Measurements from ENCODE around the gene SCNN1B.

SCNN1B gene

GRCh38 chr16:23408242-23408822 lies 106.2 kb downstream of the SCNN1B start:
- no peaks in the 10 kb centered on the region for H3K27me3 ChIP-seq (ENCODE audit: control insufficient read depth, insufficient read depth, low read length)
- H3K36me3 ChIP-seq (ENCODE audit: control insufficient read depth, insufficient read depth, low read length) = peaks cover 60% of the 10 kb centered on the region
- H3K4me1 ChIP-seq (ENCODE audit: control insufficient read depth, insufficient read depth, low read length) = peaks cover 20% of the 10 kb centered on the region
- H3K27ac ChIP-seq (ENCODE audit: low read depth, low read length) = peak overlapping the region; percentile 72
- no peak overlapping the region for H3K4me3 ChIP-seq (ENCODE audit: low read depth, low read length)
- H3K9me3 ChIP-seq (ENCODE audit: control insufficient read depth, insufficient read depth, low read length) = no peaks in the 10 kb centered on the region
- no peak overlapping the region for H3K9ac ChIP-seq (ENCODE audit: low read depth, low read length)

GRCh38 chr16:23408823-23409298 lies 106.8 kb downstream of the SCNN1B start:
- no peaks in the 10 kb centered on the region for H3K27me3 ChIP-seq (ENCODE audit: control insufficient read depth, insufficient read depth, low read length)
- H3K27ac ChIP-seq (ENCODE audit: low read depth, low read length) = peak overlapping the region; percentile 72
- H3K9ac ChIP-seq (ENCODE audit: low read depth, low read length) = no peak overlapping the region
- H3K9me3 ChIP-seq (ENCODE audit: control insufficient read depth, insufficient read depth, low read length) = no peaks in the 10 kb centered on the region
- peaks cover 20% of the 10 kb centered on the region for H3K4me1 ChIP-seq (ENCODE audit: control insufficient read depth, insufficient read depth, low read length)
- H3K4me3 ChIP-seq (ENCODE audit: low read depth, low read length) = no peak overlapping the region
- H3K36me3 ChIP-seq (ENCODE audit: control insufficient read depth, insufficient read depth, low read length) = peaks cover 60% of the 10 kb centered on the region

- Histone ChIP-seq H3K27ac (ENCODE audit: low read depth, low read length) (peak overlapping the region; percentile 62), H3K27me3 (ENCODE audit: control insufficient read depth, insufficient read depth, low read length) (no peaks in the 10 kb centered on the region), H3K4me1 (ENCODE audit: control insufficient read depth, insufficient read depth, low read length) (peaks cover 20% of the 10 kb centered on the region), H3K9ac (ENCODE audit: low read depth, low read length) (no peak overlapping the region), H3K4me3 (ENCODE audit: low read depth, low read length) (no peak overlapping the region), H3K9me3 (ENCODE audit: control insufficient read depth, insufficient read depth, low read length) (no peaks in the 10 kb centered on the region), H3K36me3 (ENCODE audit: control insufficient read depth, insufficient read depth, low read length) (peaks cover 59% of the 10 kb centered on the region)
Observed at GRCh38 chr16:23409522-23409921, 107.4 kb downstream of the SCNN1B start.

- peaks cover 20% of the 10 kb centered on the region for H3K4me1 ChIP-seq (ENCODE audit: control insufficient read depth, insufficient read depth, low read length)
- peaks cover 57% of the 10 kb centered on the region for H3K36me3 ChIP-seq (ENCODE audit: control insufficient read depth, insufficient read depth, low read length)
- H3K4me3 ChIP-seq (ENCODE audit: low read depth, low read length) = no peak overlapping the region
- no peak overlapping the region for H3K9ac ChIP-seq (ENCODE audit: low read depth, low read length)
- H3K9me3 ChIP-seq (ENCODE audit: control insufficient read depth, insufficient read depth, low read length) = no peaks in the 10 kb centered on the region
- H3K27me3 ChIP-seq (ENCODE audit: control insufficient read depth, insufficient read depth, low read length) = no peaks in the 10 kb centered on the region
- H3K27ac ChIP-seq (ENCODE audit: low read depth, low read length) = peak overlapping the region; percentile 62
Observed at GRCh38 chr16:23410176-23410575, 108.1 kb downstream of the SCNN1B start.

- Histone ChIP-seq H3K4me3 (ENCODE audit: low read depth, low read length) (no peak overlapping the region), H3K9me3 (ENCODE audit: control insufficient read depth, insufficient read depth, low read length) (no peaks in the 10 kb centered on the region)
Observed at GRCh38 chr16:23414731-23415130, 112.6 kb downstream of the SCNN1B start.

GRCh38 chr16:23416816-23417215 lies 114.7 kb downstream of the SCNN1B start:
- no peak overlapping the region for H3K4me3 ChIP-seq (ENCODE audit: low read depth, low read length)
- peaks cover 47% of the 10 kb centered on the region for H3K36me3 ChIP-seq (ENCODE audit: control insufficient read depth, insufficient read depth, low read length)
- H3K4me1 ChIP-seq (ENCODE audit: control insufficient read depth, insufficient read depth, low read length) = peaks cover 7% of the 10 kb centered on the region
- H3K27me3 ChIP-seq (ENCODE audit: control insufficient read depth, insufficient read depth, low read length) = no peaks in the 10 kb centered on the region
- no peak overlapping the region for H3K9ac ChIP-seq (ENCODE audit: low read depth, low read length)
- H3K9me3 ChIP-seq (ENCODE audit: control insufficient read depth, insufficient read depth, low read length) = no peaks in the 10 kb centered on the region
- H3K27ac ChIP-seq (ENCODE audit: low read depth, low read length) = no peak overlapping the region

More at GRCh38 chr16:23414731-23415130, 112.6 kb downstream of the SCNN1B start:
- Histone ChIP-seq H3K27ac (ENCODE audit: low read depth, low read length) (no peak overlapping the region), H3K4me1 (ENCODE audit: control insufficient read depth, insufficient read depth, low read length) (peaks cover 8% of the 10 kb centered on the region), H3K36me3 (ENCODE audit: control insufficient read depth, insufficient read depth, low read length) (peaks cover 55% of the 10 kb centered on the region), H3K9ac (ENCODE audit: low read depth, low read length) (no peak overlapping the region), H3K27me3 (ENCODE audit: control insufficient read depth, insufficient read depth, low read length) (no peaks in the 10 kb centered on the region)

GRCh38 chr16:23420011-23420410 lies 117.9 kb downstream of the SCNN1B start:
- Histone ChIP-seq H3K9me3 (ENCODE audit: control insufficient read depth, insufficient read depth, low read length) (no peaks in the 10 kb centered on the region), H3K27me3 (ENCODE audit: control insufficient read depth, insufficient read depth, low read length) (no peaks in the 10 kb centered on the region), H3K27ac (ENCODE audit: low read depth, low read length) (no peak overlapping the region), H3K4me1 (ENCODE audit: control insufficient read depth, insufficient read depth, low read length) (peaks cover 7% of the 10 kb centered on the region), H3K36me3 (ENCODE audit: control insufficient read depth, insufficient read depth, low read length) (peaks cover 27% of the 10 kb centered on the region), H3K4me3 (ENCODE audit: low read depth, low read length) (no peak overlapping the region), H3K9ac (ENCODE audit: low read depth, low read length) (no peak overlapping the region)

- Histone ChIP-seq H3K9ac (ENCODE audit: low read depth, low read length) (no peak overlapping the region), H3K27me3 (ENCODE audit: control insufficient read depth, insufficient read depth, low read length) (no peaks in the 10 kb centered on the region), H3K4me3 (ENCODE audit: low read depth, low read length) (no peak overlapping the region), H3K36me3 (ENCODE audit: control insufficient read depth, insufficient read depth, low read length) (0 out of 2 replicates have a peak, but pooled peaks cover 8% of the 10 kb centered on the region), H3K4me1 (ENCODE audit: control insufficient read depth, insufficient read depth, low read length) (peaks cover 7% of the 10 kb centered on the region), H3K27ac (ENCODE audit: low read depth, low read length) (no peak overlapping the region), H3K9me3 (ENCODE audit: control insufficient read depth, insufficient read depth, low read length) (no peaks in the 10 kb centered on the region)
Observed at GRCh38 chr16:23423496-23424049, 121.5 kb downstream of the SCNN1B start.

GRCh38 chr16:23424292-23424958 lies 122.3 kb downstream of the SCNN1B start:
- no peak overlapping the region for H3K9ac ChIP-seq (ENCODE audit: low read depth, low read length)
- no peaks in the 10 kb centered on the region for H3K27me3 ChIP-seq (ENCODE audit: control insufficient read depth, insufficient read depth, low read length)
- H3K4me3 ChIP-seq (ENCODE audit: low read depth, low read length) = no peak overlapping the region
- H3K4me1 ChIP-seq (ENCODE audit: control insufficient read depth, insufficient read depth, low read length) = peaks cover 7% of the 10 kb centered on the region
- no peaks in the 10 kb centered on the region for H3K9me3 ChIP-seq (ENCODE audit: control insufficient read depth, insufficient read depth, low read length)
- H3K36me3 ChIP-seq (ENCODE audit: control insufficient read depth, insufficient read depth, low read length) = 0 out of 2 replicates have a peak, but pooled peaks cover 8% of the 10 kb centered on the region
- H3K27ac ChIP-seq (ENCODE audit: low read depth, low read length) = no peak overlapping the region

GRCh38 chr16:23428351-23428750 lies 126.2 kb downstream of the SCNN1B start:
- H3K27ac ChIP-seq (ENCODE audit: low read depth, low read length) = no peak overlapping the region

More at GRCh38 chr16:23428351-23428750, 126.2 kb downstream of the SCNN1B start:
- no peaks in the 10 kb centered on the region for H3K4me1 ChIP-seq (ENCODE audit: control insufficient read depth, insufficient read depth, low read length)
- H3K4me3 ChIP-seq (ENCODE audit: low read depth, low read length) = no peak overlapping the region
- H3K36me3 ChIP-seq (ENCODE audit: control insufficient read depth, insufficient read depth, low read length) = peaks cover 25% of the 10 kb centered on the region
- no peaks in the 10 kb centered on the region for H3K9me3 ChIP-seq (ENCODE audit: control insufficient read depth, insufficient read depth, low read length)
- H3K27me3 ChIP-seq (ENCODE audit: control insufficient read depth, insufficient read depth, low read length) = no peaks in the 10 kb centered on the region
- no peak overlapping the region for H3K9ac ChIP-seq (ENCODE audit: low read depth, low read length)

Data from HUES48 (cell line).